IMR-90 (cell line): ENCODE measurements around the gene ARHGEF38.

Experiments used
- CTCF ChIP-seq: conservative IDR thresholded peaks from 2 replicates; pipeline ENCODE4 v1.5.1; 2012; ENCODE audit warnings: mild to moderate bottlenecking, low read depth, low read length, improper control_type of control experiment
- FOS ChIP-seq: fragments of 150-350 bp; IDR thresholded peaks from 2 replicates; pipeline ENCODE4 v1.6.1; 2016; ENCODE audit warnings: low read depth, low read length
- RAD21 ChIP-seq: IDR thresholded peaks from 2 replicates; pipeline ENCODE4 v1.6.1; 2012; ENCODE audit warnings: low read length, improper control_type of control experiment
- RCOR1 ChIP-seq: IDR thresholded peaks from 2 replicates; pipeline ENCODE4 v1.6.1; 2012; ENCODE audit warnings: mild to moderate bottlenecking, low read length, improper control_type of control experiment; ENCODE audit not compliant: insufficient replicate concordance

DNA sequence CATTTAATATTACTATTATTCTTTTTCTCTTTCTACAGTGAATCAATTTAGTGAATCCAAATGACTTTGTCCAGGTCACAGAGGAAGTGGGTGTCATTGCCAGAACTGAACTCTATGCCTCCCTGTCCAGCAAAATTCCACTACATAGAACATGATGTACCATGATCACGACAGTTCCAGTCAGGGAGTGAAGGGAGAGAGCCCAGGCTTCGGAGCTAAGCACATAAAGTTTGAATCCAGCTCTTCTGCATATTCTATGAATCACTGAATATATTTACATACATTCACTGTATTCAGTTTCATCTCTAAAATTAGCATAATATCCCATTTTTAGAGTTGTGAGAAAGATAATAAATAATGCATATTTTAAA, 17.4 kb downstream of the ARHGEF38 start:
- TF ChIP-seq FOS = no peak
- TF ChIP-seq CTCF = no peak
- no peak for TF ChIP-seq RCOR1
- no peak for TF ChIP-seq RAD21
